K562 (cell line): ENCODE results near the gene AP3S2. TPM values are rescaled to one million over a fixed set of nuclear protein-coding genes. Genes with fewer than 3 reads are reported as not detected.

Experiments used
- ATAC-seq: fragments of 200-7000 bp; cut with Tn5 transposase; 3 replicates; pipeline ENCODE4 v1.9.1; 2020; ENCODE audit warnings: moderate library complexity
- BruUV-seq: library from RNA; stranded (reverse); fragments of 400-500 nt; replicated peaks from 2 replicates; lab custom pipeline; 2021; lab: Mats Ljungman, UMichigan
- CTCF ChIA-PET: fragments of 300-600 bp; formaldehyde crosslinking; extraction: SDS; loops from one replicate; lab custom pipeline; 2021; ENCODE audit warnings: low intra/inter-chr PET ratio; lab: Yijun Ruan, JAX
- POLR2A ChIA-PET: fragments of 300-600, 350-650 bp; sonication (Branson Sonifier 250); formaldehyde crosslinking; extraction: SDS; loops from one replicate; lab custom pipeline; 2021; ENCODE audit warnings: antibody characterized with exemption, inconsistent platforms; lab: Yijun Ruan, JAX
- DNase-seq, 4 experiments: peaks; one replicate each; pipeline versions ENCODE4 v3.0.0 to v3.0.0-alpha.2; 2011 to 2018; ENCODE audit warnings: low spot score in 3 of 4, mixed read lengths in 3 of 4; ENCODE audit errors: extremely low read depth in 1 of 4
- FAIRE-seq: peaks from 2 replicates; lab custom pipeline; 2011; peaks lifted over from hg19 to GRCh38; lab: Jason Lieb, UNC
- H2AFZ ChIP-seq: 2 replicates; pipeline ENCODE4 v1.6.0; 2011; ENCODE audit warnings: low read depth, low read length, control low read depth, inconsistent platforms
- H3K27ac ChIP-seq: fragments of 200-600 bp; 3 replicates; pipeline ENCODE4 v1.8.0; 2011; ENCODE audit warnings: low read depth, mild to moderate bottlenecking, control low read depth, inconsistent platforms, low read length, moderate library complexity, mixed read lengths; ENCODE audit errors: extremely low read depth
- H3K27me3 ChIP-seq, 2 experiments: fragments of 300-600 bp in 1 of 2; 2 replicates in 1 of 2; 3 replicates in 1 of 2; pipeline versions ENCODE4 v1.6.0 to v1.8.0; 2011; ENCODE audit warnings: inconsistent platforms in 2 of 2, low read length in 2 of 2, mild to moderate bottlenecking in 1 of 2, mixed read lengths in 1 of 2, moderate library complexity in 1 of 2; ENCODE audit not compliant: control insufficient read depth in 2 of 2, insufficient read depth in 2 of 2
- H3K36me3 ChIP-seq: fragments of 300-600 bp; 3 replicates; pipeline ENCODE4 v1.8.0; 2011; ENCODE audit warnings: mild to moderate bottlenecking, low read length, inconsistent platforms; ENCODE audit not compliant: control insufficient read depth, insufficient read depth
- H3K4me1 ChIP-seq, 2 experiments: fragments of 200-600 bp in 1 of 2; replicated peaks in 1 of 2; 2 replicates in 1 of 2; 3 replicates in 1 of 2; pipeline versions ENCODE4 v1.5.1 to v1.8.0; 2011; ENCODE audit warnings: inconsistent platforms in 2 of 2, low read length in 2 of 2, mild to moderate bottlenecking in 1 of 2, mixed read lengths in 1 of 2, moderate library complexity in 1 of 2; ENCODE audit not compliant: control insufficient read depth in 2 of 2, insufficient read depth in 2 of 2
- H3K4me2 ChIP-seq: 2 replicates; pipeline ENCODE4 v1.6.1; 2011; ENCODE audit warnings: low read length, control low read depth, inconsistent platforms, mixed read lengths; ENCODE audit not compliant: insufficient read depth
- H3K4me3 ChIP-seq: fragments of 200-600 bp; sonication (generic), shearing (Covaris generic); 2 replicates; pipeline ENCODE4 v1.5.1; 2016; ENCODE audit warnings: control low read depth, inconsistent platforms
- H3K79me2 ChIP-seq: fragments of 200-600 bp; 3 replicates; pipeline ENCODE4 v1.8.0; 2011; ENCODE audit warnings: low read length, inconsistent platforms; ENCODE audit not compliant: control insufficient read depth, insufficient read depth
- H3K9ac ChIP-seq, 2 experiments: 2 replicates each; pipeline versions ENCODE4 v1.6.0 to v1.6.1; 2011; ENCODE audit warnings: low read depth in 2 of 2, low read length in 2 of 2, control low read depth in 1 of 2, inconsistent platforms in 1 of 2, mild to moderate bottlenecking in 1 of 2, mixed read lengths in 1 of 2; ENCODE audit not compliant: insufficient read depth in 1 of 2
- H3K9me1 ChIP-seq: one replicate; pipeline ENCODE4 v1.6.0; 2011; ENCODE audit warnings: inconsistent platforms, mild to moderate bottlenecking, low read length, moderate library complexity; ENCODE audit not compliant: control insufficient read depth, insufficient read depth
- H3K9me3 ChIP-seq: replicated peaks from 2 replicates; pipeline ENCODE4 v1.5.1; 2011; ENCODE audit warnings: low read depth, low read length, inconsistent platforms; ENCODE audit not compliant: control insufficient read depth, insufficient read depth
- H4K20me1 ChIP-seq: replicated peaks from 2 replicates; pipeline ENCODE4 v1.6.1; 2011; ENCODE audit warnings: low read length, inconsistent platforms, mixed read lengths; ENCODE audit not compliant: control insufficient read depth, insufficient read depth
- KDM5B ChIP-seq: fragments of 200-600 bp; sonication (generic); IDR thresholded peaks from 2 replicates; pipeline ENCODE4 v1.6.1; 2012; ENCODE audit warnings: low read depth, mild to moderate bottlenecking, moderate library complexity, low read length, control low read depth, inconsistent platforms; ENCODE audit not compliant: insufficient replicate concordance
- MAFF ChIP-seq: IDR thresholded peaks from 2 replicates; pipeline ENCODE4 v1.6.1; 2012; ENCODE audit warnings: low read length, improper control_type of control experiment
- MLX ChIP-seq, 2 experiments: fragments of 450-650 bp in 1 of 2; sonication (generic) in 1 of 2; formaldehyde crosslinking; conservative IDR thresholded peaks; 2 replicates each; pipeline versions ENCODE4 v1.4.0 to v1.8.1; 2020 to 2022; ENCODE audit warnings: mild to moderate bottlenecking in 1 of 2, missing genetic modification reagents in 1 of 2
- POLR2AphosphoS2 ChIP-seq: IDR thresholded peaks from 2 replicates; pipeline ENCODE4 v1.6.1; 2012; ENCODE audit warnings: low read length, improper control_type of control experiment
- PURB ChIP-seq: sonication (generic); formaldehyde crosslinking; IDR thresholded peaks from 2 replicates; pipeline ENCODE4 v1.9.0; 2021; ENCODE audit warnings: low read depth, mild to moderate bottlenecking, missing genetic modification reagents
- TEAD2 ChIP-seq: fragments of 450-650 bp; IDR thresholded peaks from 2 replicates; pipeline ENCODE4 v1.6.1; 2016; ENCODE audit warnings: missing genetic modification characterization, control low read depth, missing compliant biosample characterization
- ZBTB7A ChIP-seq: IDR thresholded peaks from 2 replicates; pipeline ENCODE4 v1.6.1; 2011; ENCODE audit warnings: low read depth, mild to moderate bottlenecking, low read length, moderate library complexity, borderline replicate concordance; ENCODE audit not compliant: control insufficient read depth
- ZNF239 ChIP-seq: fragments of 250-450 bp; sonication (Bioruptor Pico); IDR thresholded peaks from 2 replicates; pipeline ENCODE4 v1.4.0; 2020; ENCODE audit warnings: mild to moderate bottlenecking
- ZNF24 ChIP-seq: fragments of 450-650 bp; IDR thresholded peaks from 2 replicates; pipeline ENCODE4 v1.6.1; 2016
- WGBS: fragments of 100-300 bp; shearing (Covaris generic); methylation state at CpG from one replicate; pipeline ENCODE4 v1.1.6; 2016; ENCODE audit warnings: low coverage, mixed read lengths; ENCODE audit not compliant: insufficient coverage; ENCODE audit errors: missing lambda C conversion rate; 5-methylcytosine and 5-hydroxymethylcytosine counted together
- in situ Hi-C: fragments of 300-500 bp; cut with MboI; formaldehyde crosslinking; loops from 4 replicates; pipeline ENCODE4 v1.15.0; 2018; ENCODE audit warnings: inconsistent platforms, mixed read lengths
- intact Hi-C: fragments of 100-400 bp; cut with micrococcal nuclease; formaldehyde crosslinking; loops from 2 replicates; pipeline ENCODE4 v1.14.2; 2022
- polyA plus RNA-seq, 8 experiments: library from polyadenylated mRNA; depleted of rRNA in 4 of 8; stranded (reverse) in 5 of 8; unstranded in 3 of 8; fragments of >200 nt; fragmentation: Nextera tagmentation in 2 of 8; fragmentation: Illumina TruSeq in 1 of 8; extraction: Ambion mirVana in 2 of 8; extraction: Trizol in 1 of 8; gene quantifications; 2 replicates each; pipeline versions ENCODE4 v1.2.1 to v1.2.3, GENCODE V29; 2011 to 2014; ENCODE audit warnings: inconsistent platforms in 1 of 8, missing spikeins in 1 of 8
- total RNA-seq, 7 experiments: library from RNA; depleted of rRNA in 6 of 7; stranded (reverse); fragments of >200 nt in 6 of 7; fragmentation: Illumina TruSeq in 2 of 7; extraction: Trizol in 2 of 7; gene quantifications; 2 replicates each; pipeline versions ENCODE4 v1.2.1 to v1.2.3, GENCODE V29; 2011 to 2021; ENCODE audit warnings: low replicate concordance in 1 of 7
- TF ChIP-seq, protein P1 (sequence below): sonication (generic); formaldehyde crosslinking; IDR thresholded peaks from 2 replicates; pipeline ENCODE4 v1.8.1; 2023; ENCODE audit warnings: missing genetic modification reagents, mild to moderate bottlenecking, borderline replicate concordance
- TF ChIP-seq, protein P2 (sequence below): conservative IDR thresholded peaks from 2 replicates; pipeline ENCODE4 v1.6.1; 2011; ENCODE audit warnings: low read depth, mild to moderate bottlenecking, low read length; ENCODE audit not compliant: control insufficient read depth

AP3S2 gene
- total and polyA plus RNA-seq, 9 of the 15 experiments (the other 6 are each of a cell fraction or from before 2014, with no cell fraction given), result 16.4 to 54.1 (median 37.4) TPM

DNA sequence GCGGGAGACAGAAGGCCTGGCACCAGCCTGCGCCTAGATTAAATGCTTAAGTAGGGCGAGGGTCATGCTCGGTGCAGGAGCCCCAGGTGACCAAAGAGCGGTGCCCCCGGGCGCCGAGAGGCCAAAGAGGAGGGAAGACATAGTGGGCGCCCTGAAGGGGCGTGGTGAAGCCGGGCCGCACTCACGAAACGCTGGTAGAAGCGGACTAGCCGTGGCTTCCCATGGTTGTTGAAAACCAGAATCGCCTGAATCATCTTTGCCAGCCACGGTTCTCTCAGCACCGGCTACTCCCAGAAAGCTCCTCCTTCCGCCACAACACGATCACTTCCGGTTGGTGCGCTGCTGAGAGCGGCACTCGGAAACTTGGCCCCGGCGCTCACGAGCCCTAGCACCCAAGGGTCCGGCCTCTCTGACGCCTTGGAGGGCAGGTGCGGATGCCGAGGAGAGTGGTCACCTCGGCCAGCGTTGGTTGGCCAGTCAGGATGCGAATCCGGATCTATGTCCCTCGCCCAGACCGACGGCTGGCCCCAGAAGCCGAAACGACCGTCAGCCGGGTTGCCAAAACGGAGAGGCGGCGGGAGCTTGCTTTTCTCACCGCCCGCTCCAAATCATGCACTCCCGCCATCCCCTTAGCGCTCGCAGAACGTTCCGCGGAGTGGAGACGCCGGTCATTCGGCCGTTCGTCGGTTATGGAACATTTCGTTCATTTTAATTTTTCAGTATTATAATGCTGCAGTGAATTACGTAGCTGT, at the start of gene AP3S2 (continued):
- TF ChIP-seq ZNF24, result peak; percentile 73
- no peak for TF ChIP-seq POLR2AphosphoS2
- TF ChIP-seq ZNF239 (CRISPR knock-in tag), result no peak

DNA sequence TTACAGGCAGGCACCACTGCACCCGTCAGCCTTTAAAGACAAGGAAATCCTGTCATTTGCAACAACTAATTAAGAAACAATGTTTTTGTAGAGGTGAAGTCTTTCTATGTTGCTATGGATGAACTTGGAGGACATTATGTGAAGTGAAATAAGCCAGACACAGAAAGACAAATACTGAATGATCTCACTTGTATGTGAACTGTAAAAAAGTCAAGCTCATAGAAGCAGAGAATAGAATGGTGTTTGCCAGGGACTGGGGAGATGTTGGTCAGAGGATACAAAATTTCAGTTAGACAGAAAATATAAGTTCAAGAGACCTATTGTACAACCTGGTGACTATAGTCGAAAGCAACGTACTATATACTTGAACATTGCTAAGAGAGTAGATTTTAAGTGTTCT, 46.1 kb upstream of the AP3S2 start:
- Histone ChIP-seq H3K27me3 (no peaks in the 10 kb centered on the region), H3K9me1 (no peaks in the 10 kb centered on the region), H4K20me1 (no peaks in the 10 kb centered on the region), H3K36me3 (no peaks in the 10 kb centered on the region), H3K4me3 (no peak overlapping the region), H2AFZ (no peak overlapping the region), H3K4me1 (no peaks in the 10 kb centered on the region; a peak in 1 of 5 replicates), H3K4me2 (no peak overlapping the region), H3K79me2 (no peaks in the 10 kb centered on the region), H3K27ac (no peak overlapping the region), H3K9ac (no peak overlapping the region; a peak in 1 of 4 replicates), H3K9me3 (no peaks in the 10 kb centered on the region)
- WGBS, result 10% methylated on average over 3 of the region's 3 CpGs
- DNase-seq (no peak), FAIRE-seq (no peak), ATAC-seq (no peak)
- in situ Hi-C loops, result no loop called here
- ChIA-PET CTCF (no interaction called here), POLR2A (no interaction called here)
- BruUV-seq, result no TSS peak
- TF ChIP-seq ZBTB7A (no peak), MLX (CRISPR knock-in tag; conservative IDR thresholded peaks at IDR 0.05) (no peak), KDM5B (no peak), TEAD2 (no peak), MAFF (no peak), PURB (CRISPR knock-in tag) (no peak)
- TF ChIP-seq, protein P1, sequence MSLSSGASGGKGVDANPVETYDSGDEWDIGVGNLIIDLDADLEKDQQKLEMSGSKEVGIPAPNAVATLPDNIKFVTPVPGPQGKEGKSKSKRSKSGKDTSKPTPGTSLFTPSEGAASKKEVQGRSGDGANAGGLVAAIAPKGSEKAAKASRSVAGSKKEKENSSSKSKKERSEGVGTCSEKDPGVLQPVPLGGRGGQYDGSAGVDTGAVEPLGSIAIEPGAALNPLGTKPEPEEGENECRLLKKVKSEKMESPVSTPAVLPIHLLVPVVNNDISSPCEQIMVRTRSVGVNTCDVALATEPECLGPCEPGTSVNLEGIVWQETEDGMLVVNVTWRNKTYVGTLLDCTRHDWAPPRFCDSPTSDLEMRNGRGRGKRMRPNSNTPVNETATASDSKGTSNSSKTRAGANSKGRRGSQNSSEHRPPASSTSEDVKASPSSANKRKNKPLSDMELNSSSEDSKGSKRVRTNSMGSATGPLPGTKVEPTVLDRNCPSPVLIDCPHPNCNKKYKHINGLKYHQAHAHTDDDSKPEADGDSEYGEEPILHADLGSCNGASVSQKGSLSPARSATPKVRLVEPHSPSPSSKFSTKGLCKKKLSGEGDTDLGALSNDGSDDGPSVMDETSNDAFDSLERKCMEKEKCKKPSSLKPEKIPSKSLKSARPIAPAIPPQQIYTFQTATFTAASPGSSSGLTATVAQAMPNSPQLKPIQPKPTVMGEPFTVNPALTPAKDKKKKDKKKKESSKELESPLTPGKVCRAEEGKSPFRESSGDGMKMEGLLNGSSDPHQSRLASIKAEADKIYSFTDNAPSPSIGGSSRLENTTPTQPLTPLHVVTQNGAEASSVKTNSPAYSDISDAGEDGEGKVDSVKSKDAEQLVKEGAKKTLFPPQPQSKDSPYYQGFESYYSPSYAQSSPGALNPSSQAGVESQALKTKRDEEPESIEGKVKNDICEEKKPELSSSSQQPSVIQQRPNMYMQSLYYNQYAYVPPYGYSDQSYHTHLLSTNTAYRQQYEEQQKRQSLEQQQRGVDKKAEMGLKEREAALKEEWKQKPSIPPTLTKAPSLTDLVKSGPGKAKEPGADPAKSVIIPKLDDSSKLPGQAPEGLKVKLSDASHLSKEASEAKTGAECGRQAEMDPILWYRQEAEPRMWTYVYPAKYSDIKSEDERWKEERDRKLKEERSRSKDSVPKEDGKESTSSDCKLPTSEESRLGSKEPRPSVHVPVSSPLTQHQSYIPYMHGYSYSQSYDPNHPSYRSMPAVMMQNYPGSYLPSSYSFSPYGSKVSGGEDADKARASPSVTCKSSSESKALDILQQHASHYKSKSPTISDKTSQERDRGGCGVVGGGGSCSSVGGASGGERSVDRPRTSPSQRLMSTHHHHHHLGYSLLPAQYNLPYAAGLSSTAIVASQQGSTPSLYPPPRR (CRISPR knock-in tag), result no peak
- TF ChIP-seq, protein P2, sequence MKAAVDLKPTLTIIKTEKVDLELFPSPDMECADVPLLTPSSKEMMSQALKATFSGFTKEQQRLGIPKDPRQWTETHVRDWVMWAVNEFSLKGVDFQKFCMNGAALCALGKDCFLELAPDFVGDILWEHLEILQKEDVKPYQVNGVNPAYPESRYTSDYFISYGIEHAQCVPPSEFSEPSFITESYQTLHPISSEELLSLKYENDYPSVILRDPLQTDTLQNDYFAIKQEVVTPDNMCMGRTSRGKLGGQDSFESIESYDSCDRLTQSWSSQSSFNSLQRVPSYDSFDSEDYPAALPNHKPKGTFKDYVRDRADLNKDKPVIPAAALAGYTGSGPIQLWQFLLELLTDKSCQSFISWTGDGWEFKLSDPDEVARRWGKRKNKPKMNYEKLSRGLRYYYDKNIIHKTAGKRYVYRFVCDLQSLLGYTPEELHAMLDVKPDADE, result no peak
- intact Hi-C loops, result no loop called here
